IMR-90 (cell line): Measurements from ENCODE around the gene SF3B1. TPM values are rescaled to one million over a fixed set of nuclear protein-coding genes. Genes with fewer than 3 reads are reported as not detected.

Experiments
- ATAC-seq: fragments of 200-7000 bp; cut with Tn5 transposase; 2 replicates; pipeline ENCODE4 v1.9.1; 2020; ENCODE audit warnings: low read depth, mild to moderate bottlenecking, moderate library complexity
- BruUV-seq: library from RNA; stranded (reverse); fragments of 400-500 nt; replicated peaks from 2 replicates; lab custom pipeline; 2021; lab: Mats Ljungman, UMichigan
- CTCF ChIA-PET: fragments of 300-600 bp; formaldehyde crosslinking; extraction: SDS; loops from one replicate; lab custom pipeline; 2021; ENCODE audit warnings: antibody characterized with exemption; lab: Yijun Ruan, JAX
- POLR2A ChIA-PET: fragments of 300-600 bp; sonication (Branson Sonifier 250); formaldehyde crosslinking; loops from one replicate; lab custom pipeline; 2022; ENCODE audit warnings: antibody characterized with exemption; ENCODE audit not compliant: unreplicated experiment; lab: Charles Lee
- DNase-seq: peaks from one replicate; pipeline ENCODE4 v3.0.0; 2013
- H2AFZ ChIP-seq: replicated peaks from 2 replicates; pipeline ENCODE3; 2013; ENCODE audit warnings: low read length, mild to moderate bottlenecking; ENCODE audit not compliant: poor library complexity
- H2AK5ac ChIP-seq: 2 replicates; pipeline ENCODE4 v1.6.1; 2013; ENCODE audit warnings: low read depth, low read length, inconsistent platforms
- H2AK9ac ChIP-seq: replicated peaks from 2 replicates; pipeline ENCODE3; 2013; ENCODE audit warnings: mild to moderate bottlenecking, low read depth, low read length, moderate library complexity; ENCODE audit not compliant: poor library complexity
- H2BK120ac ChIP-seq: 2 replicates; pipeline ENCODE4 v1.6.1; 2013; ENCODE audit warnings: low read depth, low read length, inconsistent platforms
- H2BK15ac ChIP-seq: 3 replicates; pipeline ENCODE4 v1.6.1; 2013; ENCODE audit warnings: low read depth, low read length, inconsistent platforms
- H2BK20ac ChIP-seq: 2 replicates; pipeline ENCODE4 v1.6.1; 2013; ENCODE audit warnings: low read depth, mild to moderate bottlenecking, inconsistent platforms, low read length, moderate library complexity
- H2BK5ac ChIP-seq: 2 replicates; pipeline ENCODE4 v1.6.1; 2013; ENCODE audit warnings: mild to moderate bottlenecking, low read depth, low read length, inconsistent platforms; ENCODE audit not compliant: poor library complexity, severe bottlenecking
- H3K14ac ChIP-seq: replicated peaks from 2 replicates; pipeline ENCODE4 v1.6.1; 2013; ENCODE audit warnings: low read depth, low read length, inconsistent platforms
- H3K18ac ChIP-seq: 2 replicates; pipeline ENCODE4 v1.6.1; 2013; ENCODE audit warnings: low read depth, low read length, control low read depth
- H3K23ac ChIP-seq: 2 replicates; pipeline ENCODE4 v1.6.1; 2013; ENCODE audit warnings: low read depth, low read length, inconsistent platforms
- H3K27ac ChIP-seq: 2 replicates; pipeline ENCODE4 v1.5.1; 2013; ENCODE audit warnings: mild to moderate bottlenecking, control low read depth, low read length; ENCODE audit not compliant: insufficient read depth
- H3K27me3 ChIP-seq: 2 replicates; pipeline ENCODE4 v1.6.1; 2013; ENCODE audit warnings: low read length; ENCODE audit not compliant: control insufficient read depth, insufficient read depth
- H3K36me3 ChIP-seq: 2 replicates; pipeline ENCODE4 v1.6.1; 2013; ENCODE audit warnings: low read length, mixed read lengths; ENCODE audit not compliant: control insufficient read depth, insufficient read depth
- H3K4ac ChIP-seq: 2 replicates; pipeline ENCODE4 v1.6.1; 2013; ENCODE audit warnings: low read depth, low read length, inconsistent platforms
- H3K4me1 ChIP-seq: 2 replicates; pipeline ENCODE4 v1.6.1; 2013; ENCODE audit warnings: low read length, mixed read lengths; ENCODE audit not compliant: control insufficient read depth, insufficient read depth
- H3K4me2 ChIP-seq: 2 replicates; pipeline ENCODE4 v1.6.1; 2013; ENCODE audit warnings: low read depth, mild to moderate bottlenecking, control low read depth, low read length, moderate library complexity
- H3K4me3 ChIP-seq: 2 replicates; pipeline ENCODE4 v1.5.1; 2013; ENCODE audit warnings: low read depth, mild to moderate bottlenecking, control low read depth, low read length, moderate library complexity; ENCODE audit not compliant: insufficient read depth
- H3K56ac ChIP-seq: 2 replicates; pipeline ENCODE4 v1.6.1; 2013; ENCODE audit warnings: low read length, inconsistent platforms; ENCODE audit not compliant: insufficient read depth; ENCODE audit errors: extremely low read depth
- H3K79me1 ChIP-seq, 2 experiments: 2 replicates each; pipeline ENCODE4 v1.6.1; 2013; ENCODE audit warnings: low read length in 2 of 2, inconsistent platforms in 1 of 2, low read depth in 1 of 2
- H3K9ac ChIP-seq: 2 replicates; pipeline ENCODE4 v1.6.1; 2013; ENCODE audit warnings: low read depth, low read length, control low read depth
- H3K9me1 ChIP-seq: 2 replicates; pipeline ENCODE4 v1.6.1; 2013; ENCODE audit warnings: low read length, inconsistent platforms; ENCODE audit not compliant: insufficient read depth
- H3K9me3 ChIP-seq: 2 replicates; pipeline ENCODE4 v1.6.1; 2013; ENCODE audit warnings: low read length; ENCODE audit not compliant: control insufficient read depth, insufficient read depth
- H4K20me1 ChIP-seq: 2 replicates; pipeline ENCODE4 v1.6.1; 2013; ENCODE audit warnings: low read length, inconsistent platforms; ENCODE audit not compliant: insufficient read depth
- H4K5ac ChIP-seq: 2 replicates; pipeline ENCODE4 v1.6.1; 2013; ENCODE audit warnings: mild to moderate bottlenecking, low read depth, low read length, control low read depth
- H4K8ac ChIP-seq, 2 experiments: 2 replicates each; pipeline ENCODE4 v1.6.1; 2013; ENCODE audit warnings: low read depth in 2 of 2, low read length in 2 of 2, control low read depth in 1 of 2, inconsistent platforms in 1 of 2
- H4K91ac ChIP-seq: 2 replicates; pipeline ENCODE4 v1.6.1; 2013; ENCODE audit warnings: low read depth, low read length, inconsistent platforms; ENCODE audit not compliant: insufficient read depth
- BHLHE40 ChIP-seq: fragments of 150-350 bp; IDR thresholded peaks from 2 replicates; pipeline ENCODE4 v1.6.1; 2016; ENCODE audit warnings: mild to moderate bottlenecking, low read depth, low read length
- CEBPB ChIP-seq: IDR thresholded peaks from 2 replicates; pipeline ENCODE4 v1.6.1; 2012; ENCODE audit warnings: low read depth, low read length, improper control_type of control experiment
- CHD1 ChIP-seq: IDR thresholded peaks from 2 replicates; pipeline ENCODE4 v1.6.1; 2012; ENCODE audit warnings: low read depth, low read length, improper control_type of control experiment
- CTCF ChIP-seq: conservative IDR thresholded peaks from 2 replicates; pipeline ENCODE4 v1.5.1; 2012; ENCODE audit warnings: mild to moderate bottlenecking, low read depth, low read length, improper control_type of control experiment
- ELK1 ChIP-seq: fragments of 150-350 bp; IDR thresholded peaks from 2 replicates; pipeline ENCODE4 v1.6.1; 2016; ENCODE audit warnings: low read depth, mild to moderate bottlenecking, low read length, moderate library complexity, borderline replicate concordance
- FOS ChIP-seq: fragments of 150-350 bp; IDR thresholded peaks from 2 replicates; pipeline ENCODE4 v1.6.1; 2016; ENCODE audit warnings: low read depth, low read length
- MAFK ChIP-seq: IDR thresholded peaks from 2 replicates; pipeline ENCODE4 v1.6.1; 2012; ENCODE audit warnings: low read depth, low read length, improper control_type of control experiment
- MAZ ChIP-seq: IDR thresholded peaks from 2 replicates; pipeline ENCODE4 v1.6.1; 2012; ENCODE audit warnings: low read depth, mild to moderate bottlenecking, low read length, improper control_type of control experiment, moderate library complexity, borderline replicate concordance
- MXI1 ChIP-seq: IDR thresholded peaks from 2 replicates; pipeline ENCODE4 v1.6.1; 2012; ENCODE audit warnings: low read depth, mild to moderate bottlenecking, low read length, moderate library complexity, borderline replicate concordance
- NFE2L2 ChIP-seq: fragments of 150-350 bp; IDR thresholded peaks from 2 replicates; pipeline ENCODE4 v1.6.1; 2016; ENCODE audit warnings: low read depth, mild to moderate bottlenecking, low read length
- POLR2A ChIP-seq: IDR thresholded peaks from 2 replicates; pipeline ENCODE4 v1.6.1; 2012; ENCODE audit warnings: mild to moderate bottlenecking, low read depth, low read length
- RAD21 ChIP-seq: IDR thresholded peaks from 2 replicates; pipeline ENCODE4 v1.6.1; 2012; ENCODE audit warnings: low read length, improper control_type of control experiment
- RCOR1 ChIP-seq: IDR thresholded peaks from 2 replicates; pipeline ENCODE4 v1.6.1; 2012; ENCODE audit warnings: mild to moderate bottlenecking, low read length, improper control_type of control experiment; ENCODE audit not compliant: insufficient replicate concordance
- RFX5 ChIP-seq: IDR thresholded peaks from 2 replicates; pipeline ENCODE4 v1.8.0; 2012; ENCODE audit warnings: low read depth, mild to moderate bottlenecking, low read length, moderate library complexity
- SMC3 ChIP-seq: fragments of 150-350 bp; IDR thresholded peaks from 2 replicates; pipeline ENCODE4 v1.6.1; 2016; ENCODE audit warnings: low read depth, mild to moderate bottlenecking, antibody characterized with exemption, low read length, moderate library complexity
- USF2 ChIP-seq: fragments of 150-350 bp; IDR thresholded peaks from 2 replicates; pipeline ENCODE4 v1.6.1; 2017; ENCODE audit warnings: mild to moderate bottlenecking, antibody characterized with exemption, low read length, low read depth
- dilution Hi-C: fragments of 300-500 bp; cut with HindIII; formaldehyde crosslinking; loops from one replicate; pipeline ENCODE4 v1.14.3; 2018; ENCODE audit warnings: low sequenced_read_pairs; ENCODE audit not compliant: unreplicated experiment
- in situ Hi-C: fragments of 300-500 bp; cut with MboI; formaldehyde crosslinking; loops from 3 replicates; pipeline ENCODE4 v1.14.3; 2019; ENCODE audit warnings: low sequenced_read_pairs, inconsistent platforms, mixed read lengths
- intact Hi-C: fragments of 100-400 bp; cut with micrococcal nuclease; formaldehyde crosslinking; loops from 2 replicates; pipeline ENCODE4 v1.10.0; 2022
- polyA plus RNA-seq, 3 experiments: library from polyadenylated mRNA; depleted of rRNA; stranded (reverse); fragments of >200 nt; gene quantifications; 2 replicates each; pipeline ENCODE4 v1.2.3, GENCODE V29; 2012; ENCODE audit warnings: low replicate concordance in 1 of 3
- total RNA-seq: library from RNA; depleted of rRNA; stranded (reverse); fragments of >200 nt; gene quantifications from 2 replicates; pipeline ENCODE4 v1.2.3, GENCODE V29; 2012

The SF3B1 gene
- total and polyA plus RNA-seq, 2 of the 4 experiments (the other 2 are of a cell fraction), result 326 to 942 TPM

GRCh38 chr2:197419438-197419837 lies 15.4 kb downstream of the SF3B1 start:
- dilution Hi-C loops (no loop called here), in situ Hi-C loops (loop anchor here (5.0 kb wide), 1 partner anchor 78 kb away; the partner anchor contains the start of gene HSPD1), intact Hi-C loops (loop anchor here (2.0 to 5.0 kb wide), 2 partner anchors 17 to 58 kb away; no protein-coding TSS in a partner anchor)
- H2BK5ac ChIP-seq, result no peak overlapping the region
- no peak overlapping the region for H3K4me3 ChIP-seq
- H3K9me1 ChIP-seq, result no peaks in the 10 kb centered on the region; the same call in 1 of the 2 replicates
- no peak overlapping the region for H3K27ac ChIP-seq
- no peak overlapping the region for H3K4ac ChIP-seq
- H4K5ac ChIP-seq, result no peak overlapping the region
- no peak for ATAC-seq
- DNase-seq, result no peak
- H3K4me1 ChIP-seq, result no peaks in the 10 kb centered on the region; the same call in 1 of the 2 replicates
- no peaks in the 10 kb centered on the region for H3K9me3 ChIP-seq
- H2BK120ac ChIP-seq, result no peak overlapping the region
- ChIA-PET POLR2A (no interaction called here), CTCF (no interaction called here)
- H3K79me1 ChIP-seq, result peaks cover 18 to 28% of the 10 kb centered on the region in 2 experiments
- peaks cover 49% of the 10 kb centered on the region for H3K36me3 ChIP-seq
- BruUV-seq, result no TSS peak
- no peak overlapping the region for H2BK15ac ChIP-seq
- no peak overlapping the region for H4K8ac ChIP-seq
- no peak overlapping the region for H2BK20ac ChIP-seq
- no peak overlapping the region for H3K23ac ChIP-seq
- no peak for TF ChIP-seq CEBPB
- TF ChIP-seq CTCF, result no peak
- no peak for TF ChIP-seq SMC3
- no peak for TF ChIP-seq MAFK
- TF ChIP-seq CHD1, result no peak
- no peak for TF ChIP-seq NFE2L2
- TF ChIP-seq RAD21, result no peak
- no peak for TF ChIP-seq ELK1
- no peak for TF ChIP-seq BHLHE40
- no peak for TF ChIP-seq MXI1
- no peak for TF ChIP-seq POLR2A
- TF ChIP-seq RFX5, result no peak
- TF ChIP-seq RCOR1, result no peak
- no peak for TF ChIP-seq MAZ
- no peak for TF ChIP-seq USF2
- no peak for TF ChIP-seq FOS
- no peak overlapping the region for H3K4me2 ChIP-seq
- H3K18ac ChIP-seq, result no peak overlapping the region
- no peak overlapping the region for H3K14ac ChIP-seq
- no peak overlapping the region for H3K56ac ChIP-seq
- H2AK5ac ChIP-seq, result no peak overlapping the region
- H4K91ac ChIP-seq, result no peak overlapping the region
- H4K20me1 ChIP-seq, result peaks cover 36% of the 10 kb centered on the region
- H3K9ac ChIP-seq, result no peak overlapping the region
- no peak overlapping the region for H2AFZ ChIP-seq
- H3K27me3 ChIP-seq, result no peaks in the 10 kb centered on the region
- no peak overlapping the region for H2AK9ac ChIP-seq
